SK-N-SH (cell line): ENCODE results near the gene ACSL3. TPM values are rescaled to one million over a fixed set of nuclear protein-coding genes. Genes with fewer than 3 reads are reported as not detected.

Source experiments
- CTCF ChIA-PET: fragments of 300-600, 350-600 bp; formaldehyde crosslinking; extraction: SDS; loops from one replicate; lab custom pipeline; 2021; lab: Yijun Ruan, JAX
- POLR2A ChIA-PET: fragments of 350-600 bp; sonication (Branson Sonifier 250); formaldehyde crosslinking; extraction: SDS; loops from one replicate; lab custom pipeline; 2020; ENCODE audit warnings: antibody characterized with exemption, inconsistent platforms; lab: Yijun Ruan, JAX
- DNase-seq: peaks from one replicate; pipeline ENCODE4 v3.0.0; 2012
- H2AFZ ChIP-seq: fragments of 200-600 bp; sonication (generic); 2 replicates; pipeline ENCODE4 v1.8.1; 2016; ENCODE audit warnings: antibody characterized with exemption, mild to moderate bottlenecking, low read depth
- H3F3A ChIP-seq: fragments of 200-600 bp; sonication (generic); replicated peaks from 2 replicates; pipeline ENCODE3; 2016; ENCODE audit warnings: antibody characterized with exemption, mild to moderate bottlenecking; ENCODE audit not compliant: insufficient read depth
- H3K27ac ChIP-seq, 2 experiments: fragments of 200-500 bp in 1 of 2; fragments of 200-600 bp in 1 of 2; sonication (Bioruptor generic) in 1 of 2; sonication (generic), shearing (Covaris generic) in 1 of 2; 2 replicates each; pipeline versions ENCODE4 v1.5.1 to v1.6.1; 2014 to 2016; ENCODE audit warnings: low read depth in 2 of 2, inconsistent platforms in 1 of 2, low read length in 1 of 2, mild to moderate bottlenecking in 1 of 2, mixed read lengths in 1 of 2
- H3K27me3 ChIP-seq: fragments of 200-600 bp; sonication (generic), shearing (Covaris generic); 2 replicates; pipeline ENCODE4 v1.6.1; 2016; ENCODE audit warnings: mixed run types; ENCODE audit not compliant: insufficient read depth
- H3K36me3 ChIP-seq, 2 experiments: fragments of 200-500 bp in 1 of 2; fragments of 200-600 bp in 1 of 2; sonication (Bioruptor generic) in 1 of 2; sonication (generic) in 1 of 2; replicated peaks in 1 of 2; 2 replicates each; pipeline versions ENCODE3 to v1.5.1; 2014 to 2016; ENCODE audit warnings: low read length in 1 of 2, mild to moderate bottlenecking in 1 of 2; ENCODE audit not compliant: insufficient read depth in 2 of 2, control insufficient read depth in 1 of 2
- H3K4me1 ChIP-seq, 2 experiments: fragments of 200-500 bp in 1 of 2; fragments of 200-600 bp in 1 of 2; sonication (Bioruptor generic) in 1 of 2; sonication (generic), shearing (Covaris generic) in 1 of 2; 2 replicates each; pipeline versions ENCODE4 v1.5.1 to v1.6.1; 2014 to 2016; ENCODE audit warnings: low read depth in 1 of 2, low read length in 1 of 2, mixed run types in 1 of 2; ENCODE audit not compliant: insufficient read depth in 2 of 2, control insufficient read depth in 1 of 2
- H3K4me2 ChIP-seq: fragments of 200-600 bp; sonication (generic), shearing (Covaris generic); 2 replicates; pipeline ENCODE4 v1.6.1; 2017; ENCODE audit warnings: mixed run types
- H3K4me3 ChIP-seq, 2 experiments: fragments of 200-500 bp in 1 of 2; fragments of 200-600 bp in 1 of 2; sonication (Bioruptor generic) in 1 of 2; sonication (generic), shearing (Covaris generic) in 1 of 2; 2 replicates each; pipeline versions ENCODE4 v1.5.1 to v1.8.1; 2014 to 2016; ENCODE audit warnings: low read depth in 2 of 2, inconsistent platforms in 1 of 2, low read length in 1 of 2, mild to moderate bottlenecking in 1 of 2, mixed read lengths in 1 of 2, moderate library complexity in 1 of 2
- H3K79me2 ChIP-seq: fragments of 200-600 bp; sonication (generic); 2 replicates; pipeline ENCODE4 v1.8.1; 2017; ENCODE audit warnings: mild to moderate bottlenecking; ENCODE audit not compliant: insufficient read depth
- H3K9ac ChIP-seq: fragments of 200-600 bp; sonication (generic); 2 replicates; pipeline ENCODE4 v1.6.1; 2017; ENCODE audit warnings: mixed run types
- H3K9me2 ChIP-seq: fragments of 200-600 bp; sonication (generic); 2 replicates; pipeline ENCODE4 v1.6.1; 2017; ENCODE audit warnings: mixed run types
- H3K9me3 ChIP-seq: fragments of 200-600 bp; sonication (generic); 2 replicates; pipeline ENCODE4 v1.6.1; 2017; ENCODE audit warnings: mixed run types, mild to moderate bottlenecking, moderate library complexity
- H4K20me1 ChIP-seq: fragments of 200-600 bp; sonication (generic); 2 replicates; pipeline ENCODE4 v1.6.1; 2017; ENCODE audit warnings: mild to moderate bottlenecking, mixed run types; ENCODE audit not compliant: insufficient read depth
- CHD2 ChIP-seq: fragments of 150-350 bp; IDR thresholded peaks from 2 replicates; pipeline ENCODE4 v1.6.1; 2018; ENCODE audit warnings: low read length; ENCODE audit not compliant: partially characterized antibody
- ELF1 ChIP-seq: IDR thresholded peaks from 2 replicates; pipeline ENCODE4 v1.4.0; 2012
- EP300 ChIP-seq, 2 experiments: IDR thresholded peaks; 2 replicates each; pipeline versions ENCODE4 v1.4.0 to v1.6.1; 2012; ENCODE audit warnings: borderline replicate concordance in 1 of 2, low read depth in 1 of 2, low read length in 1 of 2
- EZH2phosphoT487 ChIP-seq: fragments of 200-600 bp; sonication (generic); IDR thresholded peaks from 2 replicates; pipeline ENCODE4 v1.6.1; 2017; ENCODE audit warnings: low read depth, mixed run types, mild to moderate bottlenecking, antibody characterized with exemption, moderate library complexity, borderline replicate concordance
- FOSL2 ChIP-seq: IDR thresholded peaks from 2 replicates; pipeline ENCODE4 v1.4.0; 2012; ENCODE audit warnings: low read depth, mild to moderate bottlenecking, moderate library complexity, borderline replicate concordance
- GABPA ChIP-seq: IDR thresholded peaks from 2 replicates; pipeline ENCODE4 v1.4.0; 2012; ENCODE audit warnings: low read depth, mild to moderate bottlenecking
- GATA2 ChIP-seq: sonication (generic); formaldehyde crosslinking; IDR thresholded peaks from 2 replicates; pipeline ENCODE4 v1.5.0; 2020; ENCODE audit warnings: mild to moderate bottlenecking, missing genetic modification reagents
- MEF2A ChIP-seq: IDR thresholded peaks from 2 replicates; pipeline ENCODE4 v1.4.0; 2012; ENCODE audit warnings: low read depth, borderline replicate concordance
- MXI1 ChIP-seq: IDR thresholded peaks from 2 replicates; pipeline ENCODE4 v1.6.1; 2012; ENCODE audit warnings: mild to moderate bottlenecking, low read depth, low read length, improper control_type of control experiment
- POLR2AphosphoS5 ChIP-seq: IDR thresholded peaks from 2 replicates; pipeline ENCODE4 v1.6.1; 2012; ENCODE audit warnings: low read depth, low read length
- RAD21 ChIP-seq: IDR thresholded peaks from 2 replicates; pipeline ENCODE4 v1.6.1; 2012; ENCODE audit warnings: mild to moderate bottlenecking, low read length
- RXRA ChIP-seq: IDR thresholded peaks from 2 replicates; pipeline ENCODE4 v1.4.0; 2012; ENCODE audit warnings: low read depth, mild to moderate bottlenecking, borderline replicate concordance
- SIN3A ChIP-seq: IDR thresholded peaks from 2 replicates; pipeline ENCODE4 v1.6.1; 2012; ENCODE audit warnings: low read depth, mild to moderate bottlenecking, low read length, moderate library complexity, borderline replicate concordance
- SMC3 ChIP-seq: IDR thresholded peaks from 2 replicates; pipeline ENCODE4 v1.6.1; 2012; ENCODE audit warnings: low read depth, low read length, improper control_type of control experiment
- TCF12 ChIP-seq: IDR thresholded peaks from 2 replicates; pipeline ENCODE4 v1.4.0; 2012
- TEAD4 ChIP-seq: IDR thresholded peaks from 2 replicates; pipeline ENCODE4 v1.4.0; 2012; ENCODE audit warnings: mild to moderate bottlenecking, borderline replicate concordance; ENCODE audit not compliant: insufficient read depth
- WGBS: methylation state at CpG from one replicate; pipeline ENCODE4 v1.1.6; 2017; ENCODE audit warnings: low lambda C conversion rate; 5-methylcytosine and 5-hydroxymethylcytosine counted together
- polyA plus RNA-seq, 3 experiments: library from polyadenylated mRNA; depleted of rRNA; stranded (reverse); fragments of >200 nt; gene quantifications; 2 replicates each; pipeline ENCODE4 v1.2.3, GENCODE V29; 2012
- TF ChIP-seq, protein P1 (sequence below): fragments of 200-600 bp; sonication (generic); IDR thresholded peaks from 2 replicates; pipeline ENCODE4 v1.6.1; 2017; ENCODE audit warnings: antibody characterized with exemption, mild to moderate bottlenecking, moderate library complexity
- TF ChIP-seq, protein P2 (sequence below): IDR thresholded peaks from 2 replicates; pipeline ENCODE4 v1.4.0; 2012; ENCODE audit warnings: low read depth
- TF ChIP-seq, protein P3 (sequence below): IDR thresholded peaks from 2 replicates; pipeline ENCODE4 v1.6.1; 2012; ENCODE audit warnings: mild to moderate bottlenecking, low read depth, low read length, moderate library complexity

The ACSL3 gene
- polyA plus RNA-seq, 1 of the 3 experiments (the other 2 are of a cell fraction), result 15.7 TPM

DNA sequence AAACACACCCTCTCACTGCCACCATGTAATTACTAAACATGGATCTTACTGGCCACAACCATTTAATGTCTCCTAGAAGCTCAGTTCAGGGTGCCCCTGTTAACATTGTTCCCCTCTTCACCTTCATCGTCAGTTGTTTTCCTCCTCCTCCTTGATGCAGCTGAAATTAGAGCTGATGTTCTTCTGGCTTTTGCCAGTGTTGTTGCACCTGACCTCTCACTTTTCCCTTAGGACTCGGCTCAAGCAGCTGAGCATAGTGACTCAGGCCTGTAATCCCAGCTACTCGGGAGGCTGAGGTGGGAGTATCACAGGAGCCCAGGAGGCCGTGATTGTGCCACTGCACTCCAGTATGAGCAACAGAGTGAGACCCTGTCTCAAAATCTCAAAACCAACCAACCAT, 70.8 kb downstream of the ACSL3 start:
- no peak overlapping the region for H3K4me3 ChIP-seq
- no peak for TF ChIP-seq POLR2AphosphoS5
- no peak for TF ChIP-seq ELF1
- TF ChIP-seq, protein P1, sequence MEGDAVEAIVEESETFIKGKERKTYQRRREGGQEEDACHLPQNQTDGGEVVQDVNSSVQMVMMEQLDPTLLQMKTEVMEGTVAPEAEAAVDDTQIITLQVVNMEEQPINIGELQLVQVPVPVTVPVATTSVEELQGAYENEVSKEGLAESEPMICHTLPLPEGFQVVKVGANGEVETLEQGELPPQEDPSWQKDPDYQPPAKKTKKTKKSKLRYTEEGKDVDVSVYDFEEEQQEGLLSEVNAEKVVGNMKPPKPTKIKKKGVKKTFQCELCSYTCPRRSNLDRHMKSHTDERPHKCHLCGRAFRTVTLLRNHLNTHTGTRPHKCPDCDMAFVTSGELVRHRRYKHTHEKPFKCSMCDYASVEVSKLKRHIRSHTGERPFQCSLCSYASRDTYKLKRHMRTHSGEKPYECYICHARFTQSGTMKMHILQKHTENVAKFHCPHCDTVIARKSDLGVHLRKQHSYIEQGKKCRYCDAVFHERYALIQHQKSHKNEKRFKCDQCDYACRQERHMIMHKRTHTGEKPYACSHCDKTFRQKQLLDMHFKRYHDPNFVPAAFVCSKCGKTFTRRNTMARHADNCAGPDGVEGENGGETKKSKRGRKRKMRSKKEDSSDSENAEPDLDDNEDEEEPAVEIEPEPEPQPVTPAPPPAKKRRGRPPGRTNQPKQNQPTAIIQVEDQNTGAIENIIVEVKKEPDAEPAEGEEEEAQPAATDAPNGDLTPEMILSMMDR, result no peak
- no peak for TF ChIP-seq EP300 (IDR thresholded peaks at IDR 0.05; ENCODE audit: borderline replicate concordance in 1 of 2, low read depth in 1 of 2, low read length in 1 of 2)
- TF ChIP-seq, protein P2, sequence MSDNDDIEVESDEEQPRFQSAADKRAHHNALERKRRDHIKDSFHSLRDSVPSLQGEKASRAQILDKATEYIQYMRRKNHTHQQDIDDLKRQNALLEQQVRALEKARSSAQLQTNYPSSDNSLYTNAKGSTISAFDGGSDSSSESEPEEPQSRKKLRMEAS, result no peak
- TF ChIP-seq TCF12, result no peak
- TF ChIP-seq TEAD4, result no peak
- TF ChIP-seq CHD2, result no peak
- no peak for TF ChIP-seq FOSL2
- no peak for TF ChIP-seq SIN3A
- no peak for TF ChIP-seq MEF2A
- TF ChIP-seq RXRA, result no peak
- no peak for TF ChIP-seq GABPA
- H3K79me2 ChIP-seq, result no peaks in the 10 kb centered on the region
- no peak overlapping the region for H2AFZ ChIP-seq
- no peaks in the 10 kb centered on the region for H4K20me1 ChIP-seq
- no peak overlapping the region for H3K27ac ChIP-seq
- no peaks in the 10 kb centered on the region for H3K9me3 ChIP-seq
- peaks cover 35 to 42% of the 10 kb centered on the region in 2 experiments for H3K36me3 ChIP-seq
- WGBS, result 97% methylated on average over 4 of the region's 4 CpGs
- H3K4me1 ChIP-seq, result peaks cover 0 to 4% of the 10 kb centered on the region in 2 experiments; a peak in 1 of 4 replicates
- ChIA-PET CTCF (interaction anchor here (1.2 to 2.7 kb wide), 5 partner anchors 12 to 40 kb away, joined by 4 to 11 read pairs (median 4); no protein-coding TSS in a partner anchor), POLR2A (interaction anchor here (0.6 kb wide), 1 partner anchor 273 kb away, joined by 3 read pairs; no protein-coding TSS in a partner anchor)
- no peak for DNase-seq
- H3K27me3 ChIP-seq, result no peaks in the 10 kb centered on the region
- H3K4me2 ChIP-seq, result no peak overlapping the region
- no peaks in the 10 kb centered on the region for H3K9me2 ChIP-seq
- H3F3A ChIP-seq, result no peaks in the 10 kb centered on the region
- H3K9ac ChIP-seq, result no peak overlapping the region

DNA sequence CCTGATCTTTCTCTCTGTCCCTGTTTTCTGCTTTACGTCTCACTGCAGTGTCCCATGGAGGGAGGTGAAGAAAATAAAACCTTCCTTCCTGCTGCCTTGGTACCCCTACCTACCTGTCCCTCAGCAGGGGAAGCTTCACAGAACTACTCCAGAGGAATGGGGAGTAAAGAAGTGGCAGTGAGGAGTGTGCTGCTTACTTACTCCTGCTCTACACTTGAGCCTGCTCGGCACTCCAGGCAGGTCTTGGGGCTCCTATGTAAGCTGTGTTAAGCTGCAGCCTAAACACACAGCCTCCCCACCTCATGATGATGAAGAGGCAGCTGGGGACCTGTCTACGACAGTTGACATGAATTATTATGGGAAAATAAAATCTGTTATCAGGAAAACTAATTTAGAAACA, 72.6 kb downstream of the ACSL3 start:
- Histone ChIP-seq H3K79me2 (no peaks in the 10 kb centered on the region), H4K20me1 (no peaks in the 10 kb centered on the region), H3F3A (no peaks in the 10 kb centered on the region), H3K36me3 (peaks cover 43 to 51% of the 10 kb centered on the region in 2 experiments), H2AFZ (no peak overlapping the region), H3K27me3 (no peaks in the 10 kb centered on the region), H3K9me2 (no peaks in the 10 kb centered on the region), H3K9me3 (peaks cover 2% of the 10 kb centered on the region; the same call in 1 of the 2 replicates), H3K4me2 (no peak overlapping the region), H3K4me3 (no peak overlapping the region), H3K9ac (no peak overlapping the region), H3K27ac (no peak overlapping the region), H3K4me1 (peaks cover 0 to 4% of the 10 kb centered on the region in 2 experiments; a peak in 1 of 4 replicates)
- WGBS, result 81% methylated on average over 3 of the region's 3 CpGs
- ChIA-PET CTCF (interaction anchor here (2.7 kb wide), 1 partner anchor 13 kb away, joined by 11 read pairs; no protein-coding TSS in a partner anchor), POLR2A (no interaction called here)
- DNase-seq, result peak; percentile 15
- TF ChIP-seq, protein P1, result no peak
- no peak for TF ChIP-seq MEF2A
- TF ChIP-seq SIN3A, result no peak
- TF ChIP-seq CHD2, result no peak
- no peak for TF ChIP-seq EZH2phosphoT487
- TF ChIP-seq MXI1, result no peak
- TF ChIP-seq GATA2 (CRISPR knock-in tag), result no peak
- TF ChIP-seq GABPA, result no peak
- no peak for TF ChIP-seq RAD21
- no peak for TF ChIP-seq SMC3
- TF ChIP-seq, protein P3, sequence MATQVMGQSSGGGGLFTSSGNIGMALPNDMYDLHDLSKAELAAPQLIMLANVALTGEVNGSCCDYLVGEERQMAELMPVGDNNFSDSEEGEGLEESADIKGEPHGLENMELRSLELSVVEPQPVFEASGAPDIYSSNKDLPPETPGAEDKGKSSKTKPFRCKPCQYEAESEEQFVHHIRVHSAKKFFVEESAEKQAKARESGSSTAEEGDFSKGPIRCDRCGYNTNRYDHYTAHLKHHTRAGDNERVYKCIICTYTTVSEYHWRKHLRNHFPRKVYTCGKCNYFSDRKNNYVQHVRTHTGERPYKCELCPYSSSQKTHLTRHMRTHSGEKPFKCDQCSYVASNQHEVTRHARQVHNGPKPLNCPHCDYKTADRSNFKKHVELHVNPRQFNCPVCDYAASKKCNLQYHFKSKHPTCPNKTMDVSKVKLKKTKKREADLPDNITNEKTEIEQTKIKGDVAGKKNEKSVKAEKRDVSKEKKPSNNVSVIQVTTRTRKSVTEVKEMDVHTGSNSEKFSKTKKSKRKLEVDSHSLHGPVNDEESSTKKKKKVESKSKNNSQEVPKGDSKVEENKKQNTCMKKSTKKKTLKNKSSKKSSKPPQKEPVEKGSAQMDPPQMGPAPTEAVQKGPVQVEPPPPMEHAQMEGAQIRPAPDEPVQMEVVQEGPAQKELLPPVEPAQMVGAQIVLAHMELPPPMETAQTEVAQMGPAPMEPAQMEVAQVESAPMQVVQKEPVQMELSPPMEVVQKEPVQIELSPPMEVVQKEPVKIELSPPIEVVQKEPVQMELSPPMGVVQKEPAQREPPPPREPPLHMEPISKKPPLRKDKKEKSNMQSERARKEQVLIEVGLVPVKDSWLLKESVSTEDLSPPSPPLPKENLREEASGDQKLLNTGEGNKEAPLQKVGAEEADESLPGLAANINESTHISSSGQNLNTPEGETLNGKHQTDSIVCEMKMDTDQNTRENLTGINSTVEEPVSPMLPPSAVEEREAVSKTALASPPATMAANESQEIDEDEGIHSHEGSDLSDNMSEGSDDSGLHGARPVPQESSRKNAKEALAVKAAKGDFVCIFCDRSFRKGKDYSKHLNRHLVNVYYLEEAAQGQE, result no peak
